Activated T-helper 1 cell treated with anti-CD3 and anti-CD28 coated beads, Interleukin-12 subunit alpha, Interleukin-12 subunit beta, Interleukin-2, Interleukin-4 antibody, amounts not matched to agents 30 ng/mL and 10 ng/mL and 1 ng/mL, durations not matched to agents 14 hours and 24 hours and 36 hours (primary cell): ENCODE results near the gene MPRIP. TPM values are rescaled to one million over a fixed set of nuclear protein-coding genes. Genes with fewer than 3 reads are reported as not detected.
"Not testable (repeated sequence)": the region's sequence is repeated elsewhere in the genome, so short reads cannot be mapped to it uniquely, and the experiment has no call there.

Source experiments
- DNase-seq: peaks from one replicate; pipeline ENCODE4 v3.0.0; 2021; ENCODE audit warnings: low spot score
- H3K27ac Mint-ChIP-seq: one replicate; pipeline ENCODE4 v1.8.0; 2021; ENCODE audit warnings: mild to moderate bottlenecking, mixed read lengths
- H3K27me3 Mint-ChIP-seq: one replicate; pipeline ENCODE4 v1.8.0; 2022; ENCODE audit warnings: mild to moderate bottlenecking, moderate library complexity, mixed read lengths; ENCODE audit not compliant: insufficient read depth
- H3K36me3 Mint-ChIP-seq: one replicate; pipeline ENCODE4 v1.8.0; 2021; ENCODE audit warnings: low read depth, mixed read lengths
- H3K4me1 Mint-ChIP-seq: one replicate; pipeline ENCODE4 v1.8.0; 2021; ENCODE audit warnings: low read depth, mixed read lengths
- H3K4me3 Mint-ChIP-seq: one replicate; pipeline ENCODE4 v1.8.0; 2021; ENCODE audit warnings: mild to moderate bottlenecking, moderate library complexity, mixed read lengths
- H3K9me3 Mint-ChIP-seq: one replicate; pipeline ENCODE4 v1.8.0; 2021; ENCODE audit warnings: mixed read lengths
- intact Hi-C: fragments of 100-400 bp; cut with micrococcal nuclease; formaldehyde crosslinking; loops from one replicate; pipeline ENCODE4 v1.15.1; 2024
- total RNA-seq: library from RNA; stranded (reverse); gene quantifications from 2 replicates; pipeline ENCODE4 v1.2.3, GENCODE V29; 2022

The MPRIP gene
- total RNA-seq, 1 donor from 2014 or later = 175 TPM

- H3K9me3 Mint-ChIP-seq, intact Hi-C loops, H3K27me3 Mint-ChIP-seq, H3K27ac Mint-ChIP-seq, H3K4me3 Mint-ChIP-seq, H3K36me3 Mint-ChIP-seq, DNase-seq, H3K4me1 Mint-ChIP-seq: not testable (repeated sequence)
These were observed 34.4 kb upstream of the MPRIP start for GRCh38 chr17:17007891-17008290.

GRCh38 chr17:17008621-17009397, 33.4 kb upstream of the MPRIP start:
- intact Hi-C loops, H3K9me3 Mint-ChIP-seq, H3K4me1 Mint-ChIP-seq, H3K36me3 Mint-ChIP-seq, H3K4me3 Mint-ChIP-seq, DNase-seq, H3K27me3 Mint-ChIP-seq, H3K27ac Mint-ChIP-seq: not testable (repeated sequence)

GRCh38 chr17:17009972-17010371, 32.3 kb upstream of the MPRIP start:
- H3K4me3 Mint-ChIP-seq, intact Hi-C loops, H3K27ac Mint-ChIP-seq, H3K9me3 Mint-ChIP-seq, H3K4me1 Mint-ChIP-seq, H3K27me3 Mint-ChIP-seq, H3K36me3 Mint-ChIP-seq, DNase-seq: not testable (repeated sequence)

- H3K36me3 Mint-ChIP-seq, H3K4me1 Mint-ChIP-seq, H3K27ac Mint-ChIP-seq, intact Hi-C loops, H3K4me3 Mint-ChIP-seq, H3K9me3 Mint-ChIP-seq, DNase-seq, H3K27me3 Mint-ChIP-seq: not testable (repeated sequence)
These were observed 31.7 kb upstream of the MPRIP start for GRCh38 chr17:17010545-17011034.

GRCh38 chr17:17011043-17011907, 31.0 kb upstream of the MPRIP start:
- H3K36me3 Mint-ChIP-seq, H3K9me3 Mint-ChIP-seq, H3K27me3 Mint-ChIP-seq, DNase-seq, H3K27ac Mint-ChIP-seq, H3K4me3 Mint-ChIP-seq, intact Hi-C loops: not testable (repeated sequence)
- H3K4me1 Mint-ChIP-seq = peaks cover 14% of the 10 kb centered on the region

GRCh38 chr17:17013828-17014747, 28.2 kb upstream of the MPRIP start:
- intact Hi-C loops, DNase-seq, H3K9me3 Mint-ChIP-seq, H3K27ac Mint-ChIP-seq, H3K36me3 Mint-ChIP-seq, H3K27me3 Mint-ChIP-seq, H3K4me3 Mint-ChIP-seq: not testable (repeated sequence)
- H3K4me1 Mint-ChIP-seq = peaks cover 30% of the 10 kb centered on the region

GRCh38 chr17:17014748-17015124, 27.5 kb upstream of the MPRIP start:
- DNase-seq, H3K4me3 Mint-ChIP-seq, H3K36me3 Mint-ChIP-seq, H3K27me3 Mint-ChIP-seq, intact Hi-C loops, H3K9me3 Mint-ChIP-seq, H3K27ac Mint-ChIP-seq: not testable (repeated sequence)
- H3K4me1 Mint-ChIP-seq = peaks cover 30% of the 10 kb centered on the region

GRCh38 chr17:17015230-17015629, 27.0 kb upstream of the MPRIP start:
- H3K4me3 Mint-ChIP-seq = no peak overlapping the region
- no peaks in the 10 kb centered on the region for H3K9me3 Mint-ChIP-seq
- no peak overlapping the region for H3K27ac Mint-ChIP-seq
- no peaks in the 10 kb centered on the region for H3K27me3 Mint-ChIP-seq
- H3K36me3 Mint-ChIP-seq = no peaks in the 10 kb centered on the region
- H3K4me1 Mint-ChIP-seq = peaks cover 30% of the 10 kb centered on the region
- no peak for DNase-seq
- intact Hi-C loops = no loop called here

GRCh38 chr17:17016199-17017197, 25.8 kb upstream of the MPRIP start:
- H3K9me3 Mint-ChIP-seq, H3K36me3 Mint-ChIP-seq, intact Hi-C loops, DNase-seq, H3K4me3 Mint-ChIP-seq, H3K27me3 Mint-ChIP-seq: not testable (repeated sequence)
- H3K27ac Mint-ChIP-seq = peak overlapping the region; percentile 31
- H3K4me1 Mint-ChIP-seq = peaks cover 30% of the 10 kb centered on the region

GRCh38 chr17:17017343-17018014, 24.8 kb upstream of the MPRIP start:
- intact Hi-C loops = no loop called here
- Mint-ChIP-seq H3K9me3 (no peaks in the 10 kb centered on the region), H3K36me3 (no peaks in the 10 kb centered on the region), H3K4me3 (no peak overlapping the region), H3K27ac (no peak overlapping the region), H3K27me3 (no peaks in the 10 kb centered on the region), H3K4me1 (peaks cover 30% of the 10 kb centered on the region)
- no peak for DNase-seq

- DNase-seq = no peak
These were observed 24.2 kb upstream of the MPRIP start for GRCh38 chr17:17018021-17018441.

More at GRCh38 chr17:17018021-17018441, 24.2 kb upstream of the MPRIP start:
- no peak overlapping the region for H3K27ac Mint-ChIP-seq
- no peaks in the 10 kb centered on the region for H3K27me3 Mint-ChIP-seq
- H3K4me1 Mint-ChIP-seq = peaks cover 30% of the 10 kb centered on the region
- H3K9me3 Mint-ChIP-seq = no peaks in the 10 kb centered on the region
- intact Hi-C loops = no loop called here
- no peaks in the 10 kb centered on the region for H3K36me3 Mint-ChIP-seq
- no peak overlapping the region for H3K4me3 Mint-ChIP-seq
